T47D (cell line): ENCODE data around the gene PDE10A.
"Not testable (repeated sequence)": the region's sequence is repeated elsewhere in the genome, so short reads cannot be mapped to it uniquely, and the experiment has no call there.

Experiments
- DNase-seq, 2 experiments: peaks; one replicate each; pipeline versions ENCODE4 v3.0.0 to v3.0.0-alpha.2; 2011 to 2012; ENCODE audit warnings: low read depth in 1 of 2, low spot score in 1 of 2
- JUND ChIP-seq: IDR thresholded peaks from 2 replicates; pipeline ENCODE4 v1.6.1; 2012; ENCODE audit warnings: low read depth
- in situ Hi-C: cut with HindIII; loops from 2 replicates; pipeline ENCODE4 v1.10.0; 2016; ENCODE audit warnings: low sequenced_read_pairs, low pct_unique_long_range_greater_than_20kb

Gene PDE10A

GRCh38 chr6:165626711-165627110, 36.3 kb downstream of the PDE10A start:
- in situ Hi-C loops: no loop called here
- TF ChIP-seq JUND: no peak
- no peak for DNase-seq

DNA sequence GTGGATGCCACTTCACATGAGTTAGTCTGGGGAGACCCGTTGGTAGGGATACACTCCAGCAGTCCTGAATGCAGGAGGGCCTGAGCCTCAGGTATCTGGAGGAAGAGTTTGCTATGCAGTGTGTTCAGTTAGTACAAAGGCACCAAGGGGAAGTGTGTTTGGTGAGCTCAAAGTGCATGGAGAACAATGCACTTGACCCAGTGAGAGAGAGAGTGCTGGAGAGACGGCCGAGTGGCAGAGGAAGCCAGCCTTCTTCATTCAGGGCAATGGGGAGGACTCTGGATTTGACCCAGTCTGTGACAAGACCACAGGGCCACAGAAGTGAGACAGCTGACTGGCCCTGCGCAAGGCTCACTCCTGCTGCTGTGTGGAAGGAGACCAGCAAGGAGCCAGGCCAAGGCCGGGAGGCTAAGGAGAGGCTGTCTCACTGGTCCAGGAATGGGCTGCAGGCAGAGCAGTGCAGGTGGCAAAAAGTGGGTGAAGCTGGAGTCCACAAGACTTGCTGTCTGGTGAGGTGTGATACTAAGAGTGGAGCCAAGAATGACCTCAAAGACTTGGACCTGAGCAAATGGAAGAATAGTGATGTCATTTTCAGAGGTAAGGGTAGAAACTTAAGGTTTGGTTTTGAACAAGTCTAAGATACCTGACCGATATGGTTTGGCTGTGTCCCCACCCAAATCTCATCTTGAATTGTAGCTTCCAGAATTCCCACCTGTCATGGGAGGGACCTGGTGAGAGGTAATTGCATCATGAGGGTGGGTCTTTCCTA, 38.0 kb downstream of the PDE10A start:
- DNase-seq: no peak
- in situ Hi-C loops: no loop called here
- TF ChIP-seq JUND: no peak

- in situ Hi-C loops: no loop called here
- no peak for TF ChIP-seq JUND
- DNase-seq: no peak
Observed at GRCh38 chr6:165621940-165622339, 41.1 kb downstream of the PDE10A start.

DNA sequence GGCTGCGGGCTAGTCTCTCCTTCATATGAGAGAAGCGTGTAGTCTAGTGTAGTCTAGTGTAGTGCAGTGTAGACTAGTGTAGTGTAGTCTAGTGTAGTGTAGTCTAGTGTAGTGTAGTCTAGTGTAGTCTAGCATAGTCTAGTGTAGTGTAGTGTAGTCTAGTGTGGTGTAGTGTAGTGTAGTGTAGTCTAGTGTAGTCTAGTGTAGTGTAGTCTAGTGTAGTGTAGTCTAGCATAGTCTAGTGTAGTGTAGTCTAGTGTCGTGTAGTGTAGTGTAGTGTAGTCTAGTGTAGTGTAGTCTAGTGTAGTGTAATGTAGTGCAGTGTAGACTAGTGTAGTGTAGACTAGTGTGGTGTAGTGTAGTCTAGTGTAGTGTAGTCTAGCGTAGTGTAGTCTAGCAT, 44.1 kb downstream of the PDE10A start:
- in situ Hi-C loops, DNase-seq: not testable (repeated sequence)

DNA sequence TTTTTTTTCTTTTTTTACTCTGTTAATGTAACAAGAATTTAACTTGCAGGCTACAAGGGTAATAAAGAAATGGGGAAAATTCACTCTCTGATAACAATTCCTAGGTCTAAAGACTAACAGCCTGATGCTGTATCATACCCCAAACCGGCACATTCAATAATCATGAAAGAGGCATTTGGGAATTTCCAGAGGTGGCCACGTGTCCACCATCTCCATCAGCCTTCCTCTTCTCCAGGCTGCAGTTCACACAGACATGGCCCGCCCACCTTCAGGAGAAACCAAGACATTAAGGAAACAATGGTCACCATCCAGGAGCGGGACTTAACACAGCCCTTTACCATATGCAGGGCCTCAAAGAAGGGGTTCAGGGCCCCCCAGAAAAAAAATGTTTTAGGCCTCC, 44.8 kb downstream of the PDE10A start:
- no peak for TF ChIP-seq JUND
- in situ Hi-C loops: no loop called here
- DNase-seq: no peak

DNA sequence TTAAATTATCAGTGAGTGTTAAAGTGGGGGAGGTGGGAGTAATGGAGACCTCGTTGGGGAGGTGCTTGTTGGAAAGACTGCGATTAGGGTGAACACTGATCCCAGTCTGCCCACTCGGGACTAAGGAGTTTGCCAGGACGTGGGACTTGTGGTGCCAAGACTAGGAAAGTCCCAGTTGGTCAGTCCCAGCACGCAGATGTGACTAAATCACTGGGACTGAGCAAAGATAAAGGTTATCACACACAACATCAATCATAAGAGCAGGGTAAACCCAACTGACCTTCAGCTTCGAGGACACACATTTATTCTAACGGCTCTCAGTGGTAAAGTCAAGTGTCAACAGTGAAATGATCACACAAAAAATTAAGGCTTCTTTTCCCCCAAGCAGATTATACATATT, 45.5 kb downstream of the PDE10A start:
- in situ Hi-C loops: no loop called here

DNA sequence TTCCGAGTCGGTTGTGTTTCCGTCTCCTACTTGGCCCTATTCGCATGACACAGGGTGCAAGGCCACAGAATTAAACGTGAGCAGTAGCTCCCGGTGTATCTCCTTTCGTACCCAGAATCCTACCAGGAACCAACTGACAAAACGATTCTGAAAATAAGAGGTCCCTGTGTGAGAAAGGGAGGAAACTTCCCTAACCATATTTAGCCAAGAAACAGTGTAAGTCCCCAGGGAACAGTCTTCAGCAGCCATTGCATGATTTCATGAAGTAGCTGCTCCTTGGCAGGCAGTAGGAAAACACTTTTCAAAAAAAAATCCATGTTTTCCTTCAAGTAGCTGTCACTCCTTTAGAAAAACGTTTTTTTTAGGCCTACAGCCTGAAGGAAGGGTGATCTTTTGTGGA, 46.9 kb downstream of the PDE10A start:
- TF ChIP-seq JUND: no peak
- DNase-seq: no peak
- in situ Hi-C loops: no loop called here

More for the DNA sequence above, 45.5 kb downstream of the PDE10A start:
- TF ChIP-seq JUND: no peak
- DNase-seq: no peak

GRCh38 chr6:165615636-165616035, 47.4 kb downstream of the PDE10A start:
- in situ Hi-C loops: no loop called here
- no peak for TF ChIP-seq JUND
- no peak for DNase-seq

- TF ChIP-seq JUND: no peak
- in situ Hi-C loops: no loop called here
- DNase-seq: no peak
Observed at GRCh38 chr6:165611294-165611693, 51.7 kb downstream of the PDE10A start.

GRCh38 chr6:165608577-165608976, 54.5 kb downstream of the PDE10A start:
- DNase-seq, in situ Hi-C loops: not testable (repeated sequence)

DNA sequence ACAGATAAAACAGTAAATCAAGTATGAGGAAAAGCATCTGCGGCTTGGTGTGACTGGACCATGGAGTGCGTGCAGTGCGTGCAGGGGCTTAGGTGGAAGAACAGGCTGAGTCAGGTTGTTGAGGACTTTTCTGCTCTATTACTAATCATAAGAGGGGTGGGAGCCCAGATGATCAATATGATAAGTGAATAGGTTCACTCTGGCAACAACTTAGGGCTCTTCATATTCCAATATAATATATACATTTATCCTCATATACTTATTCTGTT, 56.4 kb downstream of the PDE10A start:
- TF ChIP-seq JUND: no peak
- in situ Hi-C loops: no loop called here
- DNase-seq: no peak

DNA sequence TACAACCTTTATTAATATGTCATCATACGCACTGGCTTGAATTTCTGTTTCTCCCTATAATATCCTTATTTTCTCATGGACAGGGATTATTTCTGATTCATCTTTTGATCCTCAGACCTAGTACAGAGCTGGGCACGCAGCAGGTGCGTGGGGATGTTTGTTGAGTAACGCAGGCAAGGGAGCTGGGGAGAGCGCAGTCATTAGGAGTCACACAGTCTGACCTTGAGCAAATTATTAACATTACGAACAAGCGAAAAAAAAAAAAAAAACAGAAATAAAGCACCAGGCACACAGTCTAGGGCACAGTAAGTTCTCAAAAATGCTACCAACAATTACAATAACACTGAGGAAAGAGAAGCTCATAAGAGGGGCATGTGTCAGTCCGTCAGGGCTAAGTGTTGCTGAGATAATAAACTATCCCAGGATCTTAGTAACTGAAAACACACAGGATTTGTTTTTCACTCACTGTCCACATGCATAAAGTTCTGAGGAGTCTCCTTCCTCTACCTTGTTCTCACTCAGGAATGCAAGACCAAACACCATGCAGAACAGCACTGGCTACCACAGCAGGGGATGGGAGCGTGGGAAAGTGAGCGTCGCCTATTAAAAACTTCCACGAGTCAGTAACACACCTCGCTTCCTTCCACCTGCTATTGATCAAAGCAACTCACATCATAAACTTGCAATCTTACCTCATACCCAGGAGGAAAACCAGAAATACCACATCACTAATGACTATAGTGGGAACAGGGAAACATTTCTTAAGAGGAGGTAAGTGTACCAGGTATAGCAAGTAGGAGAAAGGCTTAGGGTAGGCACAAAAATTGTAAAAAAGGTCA, 56.9 kb downstream of the PDE10A start:
- no peak for DNase-seq
- no peak for TF ChIP-seq JUND
- in situ Hi-C loops: no loop called here

DNA sequence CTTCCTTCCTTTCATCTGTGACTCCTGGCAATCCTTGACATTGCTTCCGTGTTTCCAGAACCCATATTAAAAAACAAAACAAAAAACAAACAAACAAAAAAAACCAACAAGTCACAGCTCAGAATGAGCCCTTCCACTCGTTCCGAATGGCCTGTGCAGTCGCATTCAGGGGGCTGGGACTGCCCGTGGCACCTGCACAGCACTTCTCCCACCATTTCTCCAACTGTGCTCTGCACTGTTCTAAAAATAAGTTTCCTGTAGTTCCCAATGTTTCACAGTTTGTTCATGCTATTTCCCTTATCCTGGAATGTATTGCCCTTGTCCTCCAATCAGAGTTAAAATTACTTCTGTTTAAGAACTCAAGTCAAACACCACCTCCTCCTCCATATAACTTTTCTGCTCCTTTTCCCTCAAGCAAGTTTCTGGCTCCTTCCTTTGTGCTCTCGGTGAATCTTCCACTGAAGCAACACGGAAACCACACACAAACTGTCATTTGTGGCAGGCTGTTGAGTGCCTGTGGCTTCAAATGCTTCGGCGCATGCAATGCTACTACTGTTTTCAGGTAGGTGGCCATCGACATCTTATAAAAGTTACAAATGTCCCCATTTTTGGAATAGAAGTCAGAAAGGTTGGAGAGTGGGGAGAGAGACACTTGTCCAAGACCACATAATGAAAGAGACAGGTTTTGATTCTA, 57.7 kb downstream of the PDE10A start:
- no peak for DNase-seq
- TF ChIP-seq JUND: no peak
- in situ Hi-C loops: no loop called here

DNA sequence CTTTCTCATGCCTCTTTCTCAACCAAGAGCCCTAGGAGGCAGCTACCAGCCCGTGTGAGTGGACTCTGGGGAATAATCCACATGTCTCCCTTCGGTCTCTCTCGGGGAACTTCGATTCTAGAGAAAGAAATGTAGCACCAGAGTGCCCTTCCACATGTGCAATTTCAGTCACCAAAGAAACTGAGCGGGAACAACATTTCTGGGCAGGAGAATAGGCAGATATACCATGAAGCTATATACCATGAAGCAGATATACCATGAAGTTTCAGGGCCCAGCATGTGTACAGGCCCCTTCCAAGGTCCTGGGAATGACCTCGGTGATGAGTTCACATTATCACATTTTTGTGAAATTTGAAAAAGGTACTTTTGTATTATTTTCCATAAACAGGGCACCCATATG, 60.8 kb downstream of the PDE10A start:
- DNase-seq: no peak
- TF ChIP-seq JUND: no peak
- in situ Hi-C loops: no loop called here
